Left ventricle myocardium inferior (tissue), 1 donor: ENCODE results near the gene ASPHD1. TPM values are rescaled to one million over a fixed set of nuclear protein-coding genes. Genes with fewer than 3 reads are reported as not detected.

Experiments
- DNase-seq: peaks from one replicate; pipeline ENCODE4 v3.0.0-alpha.2; 2020
- H3K27ac ChIP-seq: fragments of 200-600 bp; replicated peaks from 2 replicates; pipeline ENCODE4 v1.8.0; 2021
- H3K27me3 ChIP-seq: fragments of 200-600 bp; 2 replicates; pipeline ENCODE4 v1.8.0; 2021; ENCODE audit warnings: low read depth
- H3K36me3 ChIP-seq: fragments of 200-600 bp; 2 replicates; pipeline ENCODE4 v1.8.0; 2021
- H3K4me1 ChIP-seq: fragments of 200-600 bp; 2 replicates; pipeline ENCODE4 v1.8.0; 2021
- H3K4me3 ChIP-seq: fragments of 200-600 bp; 2 replicates; pipeline ENCODE4 v1.8.0; 2021; ENCODE audit warnings: mild to moderate bottlenecking, moderate library complexity
- H3K9me3 ChIP-seq: fragments of 200-600 bp; replicated peaks from 2 replicates; pipeline ENCODE4 v1.8.0; 2021
- CTCF ChIP-seq: fragments of 200-600 bp; IDR thresholded peaks from 2 replicates; pipeline ENCODE4 v1.8.0; 2021; ENCODE audit warnings: antibody characterized with exemption, mild to moderate bottlenecking, borderline replicate concordance
- intact Hi-C: fragments of 100-400 bp; cut with micrococcal nuclease; formaldehyde crosslinking; loops from one replicate; pipeline ENCODE4 v1.11.0; 2022
- total RNA-seq: library from RNA; stranded (reverse); fragmentation: NEBNext Ultra II Directional; extraction: Animal tissue kit (Norgen Biotek cat#: 25700); gene quantifications from one replicate; pipeline ENCODE4 v1.2.1, GENCODE V29; 2021
- donor health status: DM: no; HTN: yes; CAD: no; lungs with severe emphysema.

The ASPHD1 gene
- total RNA-seq, 1 donor from 2014 or later = not detected

- no peak overlapping the region for H3K4me3 ChIP-seq
- no peaks in the 10 kb centered on the region for H3K9me3 ChIP-seq
- H3K36me3 ChIP-seq = no peaks in the 10 kb centered on the region
- TF ChIP-seq CTCF = no peak
- intact Hi-C loops = no loop called here
- peaks cover under 1% of the 10 kb centered on the region for H3K4me1 ChIP-seq
- no peak for DNase-seq
- no peak overlapping the region for H3K27ac ChIP-seq
- H3K27me3 ChIP-seq = peaks cover 41% of the 10 kb centered on the region
Observed at GRCh38 chr16:29894352-29894751, 5.9 kb upstream of the ASPHD1 start.

- no peak for DNase-seq
- H3K27ac ChIP-seq = no peak overlapping the region
- H3K27me3 ChIP-seq = peaks cover 61% of the 10 kb centered on the region
- H3K4me3 ChIP-seq = no peak overlapping the region
- no peaks in the 10 kb centered on the region for H3K9me3 ChIP-seq
- intact Hi-C loops = no loop called here
- no peak for TF ChIP-seq CTCF
- H3K4me1 ChIP-seq = peaks cover 16% of the 10 kb centered on the region
- H3K36me3 ChIP-seq = no peaks in the 10 kb centered on the region
Observed at GRCh38 chr16:29896841-29897240, 3.4 kb upstream of the ASPHD1 start.

GRCh38 chr16:29897333-29897732, 3.0 kb upstream of the ASPHD1 start:
- Histone ChIP-seq H3K27me3 (peaks cover 66% of the 10 kb centered on the region), H3K36me3 (no peaks in the 10 kb centered on the region), H3K4me1 (peaks cover 16% of the 10 kb centered on the region), H3K9me3 (no peaks in the 10 kb centered on the region), H3K4me3 (no peak overlapping the region), H3K27ac (no peak overlapping the region)
- intact Hi-C loops = no loop called here
- TF ChIP-seq CTCF = no peak
- no peak for DNase-seq

- Histone ChIP-seq H3K36me3 (no peaks in the 10 kb centered on the region), H3K4me1 (peaks cover 16% of the 10 kb centered on the region), H3K4me3 (no peak overlapping the region), H3K9me3 (no peaks in the 10 kb centered on the region), H3K27ac (no peak overlapping the region), H3K27me3 (peaks cover 67% of the 10 kb centered on the region)
- TF ChIP-seq CTCF = no peak
- intact Hi-C loops = no loop called here
- DNase-seq = no peak
Observed at GRCh38 chr16:29898135-29898803, 2.0 kb upstream of the ASPHD1 start.

- Histone ChIP-seq H3K4me3 (peak overlapping the region; percentile 75), H3K27me3 (peaks cover 67% of the 10 kb centered on the region), H3K4me1 (peaks cover 16% of the 10 kb centered on the region), H3K27ac (no peak overlapping the region), H3K36me3 (no peaks in the 10 kb centered on the region), H3K9me3 (no peaks in the 10 kb centered on the region)
- TF ChIP-seq CTCF = no peak
- DNase-seq = no peak
- intact Hi-C loops = no loop called here
Observed at GRCh38 chr16:29898804-29899515, 1.3 kb upstream of the ASPHD1 start.
